ENCODE results near the gene OBI1. TPM values are rescaled to one million over a fixed set of nuclear protein-coding genes. Genes with fewer than 3 reads are reported as not detected.

Gene OBI1
- total and polyA plus RNA-seq, 2 donors (not counting 1 experiment from before 2014, with no cell fraction given), result 3.1 to 15.4 TPM

DNA sequence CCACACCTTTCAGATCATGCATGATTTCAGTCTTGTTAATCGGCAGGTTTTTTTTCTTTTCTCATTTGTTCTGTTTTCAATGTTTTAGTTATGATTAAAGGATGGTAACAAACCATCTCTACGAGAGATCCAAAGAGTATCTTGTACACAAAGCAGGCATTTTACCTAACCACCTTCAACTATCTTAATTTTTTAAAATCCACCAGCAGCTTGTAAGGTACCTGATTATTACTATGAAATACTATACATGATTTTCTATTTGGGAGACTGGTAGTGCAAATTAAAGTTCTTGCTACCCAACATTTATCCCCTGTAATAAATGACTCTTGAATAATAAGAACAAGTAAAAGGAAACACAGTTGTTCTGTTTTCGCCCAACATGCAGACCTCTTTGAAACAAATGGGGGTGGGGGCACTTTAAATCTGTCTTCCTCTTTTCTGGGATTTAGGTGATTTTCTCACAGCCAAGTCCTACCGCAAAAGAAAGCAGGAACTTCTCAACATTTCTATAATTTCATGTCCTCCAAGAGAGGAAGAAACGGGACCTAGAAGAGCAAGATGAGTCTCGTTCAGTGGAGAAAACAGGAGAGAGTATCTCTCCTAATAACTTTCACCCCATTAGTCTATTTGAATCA, 59.2 kb downstream of the OBI1 start:
- Histone ChIP-seq H3K9me3 (ENCODE audit: control extremely low read depth in 1 of 3, control insufficient read depth in 2 of 3, insufficient read depth in 1 of 3, low read length in 2 of 3) (peaks cover 13 to 47% (median 14%) of the 10 kb centered on the region in 3 donors), H3K4me2 (replicated peaks; ENCODE audit: low read depth, low read length, poor library complexity, severe bottlenecking) (no peak overlapping the region), H2AFZ (ENCODE audit: insufficient read depth, low read depth, low read length, poor library complexity, severe bottlenecking) (no peak overlapping the region), H3K36me3 (replicated peaks in 1 of 2; ENCODE audit: control extremely low read depth in 1 of 2, control insufficient read depth in 1 of 2, extremely low read depth in 1 of 2, insufficient read depth in 2 of 2, low read length in 1 of 2) (no peaks in the 10 kb centered on the region), H3K4me3 (ENCODE audit: control extremely low read depth in 1 of 5, extremely low read depth in 1 of 5, insufficient read depth in 1 of 5, low read depth in 2 of 5, low read length in 4 of 5) (peak overlapping the region in 1 of 5 experiments; percentile 8), H4K20me1 (ENCODE audit: control insufficient read depth, insufficient read depth, low read length, poor library complexity, severe bottlenecking) (no peaks in the 10 kb centered on the region), H3K27ac (ENCODE audit: low read length in 2 of 2) (no peak overlapping the region), H3K27me3 (replicated peaks in 1 of 4; ENCODE audit: control extremely low read depth in 1 of 4, control insufficient read depth in 3 of 4, insufficient read depth in 4 of 4, low read length in 3 of 4) (peaks cover 9 to 87% (median 83%) of the 10 kb centered on the region in 4 experiments), H3K79me2 (ENCODE audit: control insufficient read depth, insufficient read depth, low read length) (no peaks in the 10 kb centered on the region), H3K4me1 (ENCODE audit: control insufficient read depth in 2 of 2, insufficient read depth in 2 of 2, low read length in 2 of 2) (peaks cover 44 to 74% of the 10 kb centered on the region in 2 donors), H3K9ac (ENCODE audit: low read length) (no peak overlapping the region)
- Mint-ChIP-seq H3K4me3 (peak overlapping the region; percentile 24), H3K27ac (no peak overlapping the region), H3K27me3 (peaks cover 73% of the 10 kb centered on the region), H3K9me3 (ENCODE audit: insufficient read depth) (peaks cover 2% of the 10 kb centered on the region), H3K4me1 (peaks cover 30% of the 10 kb centered on the region)
- DNase-seq, result no peak
- intact Hi-C loops (cut with micrococcal nuclease), result loop anchor here (5.0 to 10.0 kb wide), 2 partner anchors 793 to 905 kb away; partner anchors contain the start of gene SLAIN1
- WGBS (ENCODE audit: insufficient coverage), result no CpG with 5 or more reads among the region's 6 CpGs
- ATAC-seq (ENCODE audit: low read depth), result no peak
- TF ChIP-seq, protein P1, sequence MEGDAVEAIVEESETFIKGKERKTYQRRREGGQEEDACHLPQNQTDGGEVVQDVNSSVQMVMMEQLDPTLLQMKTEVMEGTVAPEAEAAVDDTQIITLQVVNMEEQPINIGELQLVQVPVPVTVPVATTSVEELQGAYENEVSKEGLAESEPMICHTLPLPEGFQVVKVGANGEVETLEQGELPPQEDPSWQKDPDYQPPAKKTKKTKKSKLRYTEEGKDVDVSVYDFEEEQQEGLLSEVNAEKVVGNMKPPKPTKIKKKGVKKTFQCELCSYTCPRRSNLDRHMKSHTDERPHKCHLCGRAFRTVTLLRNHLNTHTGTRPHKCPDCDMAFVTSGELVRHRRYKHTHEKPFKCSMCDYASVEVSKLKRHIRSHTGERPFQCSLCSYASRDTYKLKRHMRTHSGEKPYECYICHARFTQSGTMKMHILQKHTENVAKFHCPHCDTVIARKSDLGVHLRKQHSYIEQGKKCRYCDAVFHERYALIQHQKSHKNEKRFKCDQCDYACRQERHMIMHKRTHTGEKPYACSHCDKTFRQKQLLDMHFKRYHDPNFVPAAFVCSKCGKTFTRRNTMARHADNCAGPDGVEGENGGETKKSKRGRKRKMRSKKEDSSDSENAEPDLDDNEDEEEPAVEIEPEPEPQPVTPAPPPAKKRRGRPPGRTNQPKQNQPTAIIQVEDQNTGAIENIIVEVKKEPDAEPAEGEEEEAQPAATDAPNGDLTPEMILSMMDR (IDR thresholded peaks at IDR 0.05), result no peak
- no peak for TF ChIP-seq EZH2 (IDR thresholded peaks at IDR 0.05; ENCODE audit: borderline replicate concordance, insufficient read depth, low read depth, low read length, poor library complexity, severe bottlenecking)
- ChIA-PET POLR2A (no interaction called here), CTCF (no interaction called here)

DNA sequence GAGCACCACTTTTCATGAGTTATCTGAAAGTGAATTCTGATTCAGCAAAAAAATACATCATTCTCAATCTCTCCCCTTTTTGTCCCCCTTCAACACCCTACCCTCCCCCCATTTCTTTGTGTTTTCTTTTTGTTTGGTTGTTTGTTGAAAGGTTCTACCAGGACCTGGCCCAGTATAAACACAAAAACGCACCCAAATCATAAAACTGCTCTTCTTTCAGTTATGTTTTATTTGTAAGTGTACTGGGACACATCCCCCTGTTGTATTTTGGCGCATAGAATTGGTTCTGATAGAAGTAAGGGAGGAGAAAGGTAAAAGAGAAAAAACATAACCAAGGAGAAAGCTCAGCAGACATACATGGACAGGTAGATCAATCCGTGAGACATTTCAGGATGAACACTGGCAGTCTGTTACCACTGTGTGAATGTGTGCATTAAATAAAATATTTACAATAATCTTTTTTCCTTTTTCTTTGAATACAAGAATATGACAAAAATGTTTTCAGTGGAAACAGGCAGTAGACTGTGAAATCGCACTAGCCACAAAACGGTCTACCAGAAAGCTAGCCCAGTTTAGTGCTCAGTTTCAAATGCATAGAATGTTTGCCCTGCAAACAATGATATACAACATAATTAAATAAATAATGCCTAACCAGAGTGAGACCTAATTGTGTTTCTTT, 59.9 kb downstream of the OBI1 start:
- Mint-ChIP-seq H3K9me3 (ENCODE audit: insufficient read depth) (peaks cover 2% of the 10 kb centered on the region), H3K4me1 (peaks cover 28% of the 10 kb centered on the region), H3K27me3 (peaks cover 73% of the 10 kb centered on the region), H3K27ac (peak overlapping the region; percentile 63), H3K4me3 (no peak overlapping the region)
- Histone ChIP-seq H2AFZ (ENCODE audit: insufficient read depth, low read depth, low read length, poor library complexity, severe bottlenecking) (no peak overlapping the region), H3K9me3 (ENCODE audit: control extremely low read depth in 1 of 3, control insufficient read depth in 2 of 3, insufficient read depth in 1 of 3, low read length in 2 of 3) (peaks cover 13 to 52% (median 14%) of the 10 kb centered on the region in 3 donors), H4K20me1 (ENCODE audit: control insufficient read depth, insufficient read depth, low read length, poor library complexity, severe bottlenecking) (no peaks in the 10 kb centered on the region), H3K9ac (ENCODE audit: low read length) (no peak overlapping the region), H3K79me2 (ENCODE audit: control insufficient read depth, insufficient read depth, low read length) (no peaks in the 10 kb centered on the region), H3K27ac (ENCODE audit: low read length in 2 of 2) (no peak overlapping the region), H3K4me2 (replicated peaks; ENCODE audit: low read depth, low read length, poor library complexity, severe bottlenecking) (no peak overlapping the region), H3K4me1 (ENCODE audit: control insufficient read depth in 2 of 2, insufficient read depth in 2 of 2, low read length in 2 of 2) (peaks cover 44 to 73% of the 10 kb centered on the region in 2 donors), H3K4me3 (ENCODE audit: control extremely low read depth in 1 of 5, extremely low read depth in 1 of 5, insufficient read depth in 1 of 5, low read depth in 2 of 5, low read length in 4 of 5) (no peak overlapping the region), H3K36me3 (replicated peaks in 1 of 2; ENCODE audit: control extremely low read depth in 1 of 2, control insufficient read depth in 1 of 2, extremely low read depth in 1 of 2, insufficient read depth in 2 of 2, low read length in 1 of 2) (no peaks in the 10 kb centered on the region), H3K27me3 (replicated peaks in 1 of 4; ENCODE audit: control extremely low read depth in 1 of 4, control insufficient read depth in 3 of 4, insufficient read depth in 4 of 4, low read length in 3 of 4) (peaks cover 8 to 87% (median 83%) of the 10 kb centered on the region in 4 experiments)
- DNase-seq, result peak; percentile 12
- TF ChIP-seq, protein P1 (IDR thresholded peaks at IDR 0.05), result no peak
- no peak for TF ChIP-seq EZH2 (IDR thresholded peaks at IDR 0.05; ENCODE audit: borderline replicate concordance, insufficient read depth, low read depth, low read length, poor library complexity, severe bottlenecking)
- intact Hi-C loops (cut with micrococcal nuclease), result no loop called here
- POLR2A ChIA-PET, result no interaction called here
- CTCF ChIA-PET, result no interaction called here
- WGBS (ENCODE audit: insufficient coverage), result no CpG with 5 or more reads among the region's 5 CpGs
- no peak for ATAC-seq (ENCODE audit: low read depth)

Data from B cell (primary cell).